GM18526 (cell line): Measurements from ENCODE around the gene PROCA1.
A peak's percentile ranks its signal among the peaks of the same experiment; 100 is the strongest.

ENCODE experiments used
- POLR2A ChIP-seq: IDR thresholded peaks from 3 replicates; pipeline ENCODE4 v1.6.1; 2011; ENCODE audit not compliant: insufficient read length; ENCODE audit errors: extremely low read depth

Gene PROCA1

GRCh38 chr17:28718333-28719020, 6.8 kb upstream of the PROCA1 start:
- TF ChIP-seq POLR2A: no peak

DNA sequence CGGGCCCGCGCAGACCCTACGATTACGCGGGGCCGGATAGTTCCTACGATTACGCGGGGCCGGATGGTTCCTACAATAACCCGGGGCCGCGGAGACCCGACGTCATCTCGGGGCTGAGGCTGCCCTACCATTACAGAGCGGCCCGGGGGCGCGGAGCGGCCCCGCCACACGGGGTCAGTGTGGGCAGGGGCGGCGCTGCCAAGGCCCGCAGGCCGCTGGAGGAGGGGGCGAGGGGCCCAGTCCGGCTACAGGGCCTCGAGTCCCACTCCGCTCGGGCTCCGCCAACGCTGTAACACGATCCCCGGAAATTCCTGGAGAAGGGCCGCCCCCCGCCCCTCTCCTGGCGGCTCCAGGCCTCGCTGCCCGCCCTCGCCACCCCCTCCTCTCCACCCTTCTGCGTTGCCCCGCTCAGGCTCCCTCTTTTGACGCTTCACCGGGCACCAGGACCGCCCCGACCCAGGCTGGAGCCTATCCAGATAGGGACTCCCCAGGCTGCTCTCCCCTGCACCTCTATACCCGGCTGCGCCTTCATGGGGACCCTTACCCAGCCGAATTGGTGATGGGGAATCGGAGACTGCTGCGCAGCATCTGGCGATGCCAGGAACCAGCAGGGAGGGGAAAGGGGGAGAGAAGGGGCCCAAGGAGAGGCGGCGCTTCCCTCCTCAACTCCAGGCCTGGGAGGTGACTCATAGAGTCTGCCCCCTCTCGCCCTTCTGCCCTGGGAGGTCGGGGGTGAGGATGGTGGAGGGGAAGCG, 6.1 kb upstream of the PROCA1 start, which contains the start of gene RAB34:
Gene RAB34, minus strand, starts transcription at position 291 of the 755 bp plus-strand sequence. CDS start 602 bp downstream, outside the sequence.
- TF ChIP-seq POLR2A: no peak

DNA sequence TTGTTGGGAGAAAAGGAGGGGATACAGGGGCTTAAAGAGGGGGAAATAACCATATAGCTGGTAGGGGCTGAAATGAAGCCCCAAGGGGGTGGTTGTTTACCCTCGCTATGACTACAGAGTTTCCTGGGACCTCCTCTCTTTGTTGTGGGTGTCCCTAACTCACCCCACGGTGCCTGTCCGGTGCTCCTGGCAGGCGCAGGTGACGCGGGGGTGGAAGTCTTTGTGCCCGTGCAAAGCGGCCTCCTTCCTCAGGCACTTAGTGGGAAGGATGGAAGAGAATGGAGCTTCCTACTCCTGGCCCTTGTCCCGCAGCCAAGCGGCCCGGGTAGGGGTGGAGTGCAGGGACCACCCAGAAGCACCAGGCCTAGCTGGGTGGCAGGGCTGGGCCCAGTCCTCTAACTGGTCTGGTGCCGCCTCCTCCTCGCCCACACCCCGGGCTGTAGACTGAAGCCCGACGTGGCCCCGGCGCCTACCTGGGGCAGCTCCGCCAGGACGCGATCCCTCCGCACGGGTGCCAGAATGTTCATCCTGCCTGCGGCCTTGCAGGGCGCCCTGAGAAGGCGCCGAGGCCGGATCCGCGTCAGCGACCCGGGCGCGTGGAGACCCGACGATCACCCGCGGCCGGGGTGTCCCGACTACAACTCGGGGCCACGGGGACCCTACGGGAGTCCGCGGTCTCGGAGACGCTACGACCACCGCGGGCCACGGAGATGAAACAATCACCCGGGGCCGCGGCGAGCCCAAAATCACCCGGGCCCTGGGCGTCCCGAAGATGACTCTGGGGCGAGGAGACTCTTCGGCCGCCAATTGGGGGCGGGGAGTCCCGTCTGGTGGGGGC, 5.3 kb upstream of the PROCA1 start:
- no peak for TF ChIP-seq POLR2A

GRCh38 chr17:28715217-28715616, 3.5 kb upstream of the PROCA1 start:
- no peak for TF ChIP-seq POLR2A

DNA sequence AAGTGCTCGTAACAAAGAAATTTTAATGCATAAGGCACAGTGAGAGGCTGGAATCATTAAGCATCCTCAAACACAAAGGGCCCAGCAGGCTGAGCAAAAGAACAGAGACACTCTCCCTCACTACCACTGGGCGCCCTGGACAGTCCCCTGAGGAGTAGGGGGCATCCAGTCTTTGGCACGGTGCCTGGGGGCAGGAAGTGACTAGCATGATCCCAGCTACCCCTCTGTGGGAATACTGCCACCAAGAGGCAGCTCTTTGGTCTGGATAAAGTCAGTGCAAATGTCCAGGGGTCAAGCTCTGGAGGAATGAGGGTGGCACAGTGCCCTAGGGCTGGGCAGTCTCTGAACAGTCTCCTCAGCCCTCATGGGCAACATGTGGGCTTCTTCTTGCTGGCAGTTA, 2.6 kb upstream of the PROCA1 start:
- no peak for TF ChIP-seq POLR2A

GRCh38 chr17:28712705-28713415, 1.2 kb upstream of the PROCA1 start:
- no peak for TF ChIP-seq POLR2A

- peak; percentile 29 for TF ChIP-seq POLR2A
Measured at GRCh38 chr17:28712032-28712704, 480 bp upstream of the PROCA1 start.

- TF ChIP-seq POLR2A: peak; percentile 70
Measured at GRCh38 chr17:28710861-28711722, 596 bp downstream of the PROCA1 start.

- no peak for TF ChIP-seq POLR2A
Measured at GRCh38 chr17:28707339-28707720, 4.4 kb downstream of the PROCA1 start.

DNA sequence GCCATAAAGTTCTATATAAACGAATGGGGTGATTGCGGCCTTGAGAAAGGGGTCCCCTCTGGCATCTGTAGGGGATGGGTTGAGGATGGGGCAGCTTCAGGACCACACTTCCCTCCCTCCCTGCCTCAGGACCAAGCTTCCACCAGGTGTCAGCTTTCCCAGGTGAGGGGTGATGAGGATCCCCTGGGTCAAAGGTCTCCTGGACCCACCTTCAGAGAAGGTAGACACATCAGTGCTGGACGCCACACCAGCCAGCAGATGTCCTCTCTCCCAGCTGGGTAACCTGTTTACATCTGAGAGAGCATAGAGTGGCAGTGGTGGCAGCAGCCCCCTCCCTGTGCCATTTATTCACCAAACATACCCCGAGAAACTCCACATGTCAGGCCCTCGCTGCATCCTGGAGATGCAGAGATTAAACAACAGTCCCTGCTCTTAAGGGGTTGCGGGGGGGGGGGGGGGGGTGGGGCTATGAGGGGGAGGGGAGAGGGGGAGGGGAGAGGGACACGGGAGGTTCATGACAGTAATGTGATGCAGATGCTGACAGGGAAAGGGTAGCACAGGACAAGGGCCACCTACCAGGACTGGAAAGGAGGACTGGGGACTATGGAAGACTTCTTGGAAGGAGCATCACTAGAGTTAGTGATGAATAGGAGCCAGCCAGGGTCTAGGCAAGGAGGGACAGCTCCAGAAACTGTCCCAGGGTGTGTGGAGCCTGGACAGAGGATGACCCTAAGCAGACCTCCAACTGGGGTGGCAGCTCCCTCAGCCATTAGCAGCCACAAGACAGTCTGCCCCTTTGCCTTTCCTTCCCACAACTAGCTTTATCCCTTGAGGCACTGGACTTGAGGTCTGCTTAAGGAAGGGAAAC, 5.0 kb downstream of the PROCA1 start:
- TF ChIP-seq POLR2A: no peak

- TF ChIP-seq POLR2A: no peak
Measured at GRCh38 chr17:28705728-28706334, 5.9 kb downstream of the PROCA1 start.

DNA sequence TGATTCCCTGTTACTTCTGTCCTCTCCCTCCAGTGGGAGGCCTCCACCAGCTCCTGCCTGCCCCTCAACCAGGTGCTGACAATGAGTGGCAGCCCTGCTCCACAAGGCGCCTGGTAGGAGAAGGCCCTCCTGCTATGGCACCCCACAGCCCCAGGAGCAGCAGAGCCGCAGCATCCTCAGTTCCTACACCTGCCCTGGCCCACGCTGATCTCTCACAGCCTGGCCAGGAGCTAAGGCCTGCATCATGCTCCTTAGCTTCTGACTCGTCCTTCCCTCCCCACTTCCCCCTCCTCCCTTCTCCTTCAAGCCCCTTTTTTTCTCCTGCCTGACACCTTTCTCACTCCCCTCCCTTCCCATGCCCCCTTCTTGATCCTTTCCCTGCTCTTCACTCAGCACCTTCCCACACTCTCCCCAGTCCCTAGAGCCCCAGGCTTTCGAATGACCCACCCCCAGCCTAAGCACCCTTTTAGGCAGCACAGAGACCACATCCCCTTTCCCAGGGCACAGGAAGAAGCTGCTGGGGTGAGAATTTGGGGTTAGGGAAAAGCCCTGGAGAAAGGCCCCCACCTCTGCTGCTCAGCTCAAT, 6.5 kb downstream of the PROCA1 start:
- TF ChIP-seq POLR2A: no peak
